SK-N-SH (cell line): ENCODE measurements around the gene CCDC102B. TPM values are rescaled to one million over a fixed set of nuclear protein-coding genes. Genes with fewer than 3 reads are reported as not detected.

Experiments
- CTCF ChIA-PET: fragments of 300-600, 350-600 bp; formaldehyde crosslinking; extraction: SDS; loops from one replicate; lab custom pipeline; 2021; lab: Yijun Ruan, JAX
- POLR2A ChIA-PET: fragments of 350-600 bp; sonication (Branson Sonifier 250); formaldehyde crosslinking; extraction: SDS; loops from one replicate; lab custom pipeline; 2020; ENCODE audit warnings: antibody characterized with exemption, inconsistent platforms; lab: Yijun Ruan, JAX
- DNase-seq: peaks from one replicate; pipeline ENCODE4 v3.0.0; 2012
- H2AFZ ChIP-seq: fragments of 200-600 bp; sonication (generic); 2 replicates; pipeline ENCODE4 v1.8.1; 2016; ENCODE audit warnings: antibody characterized with exemption, mild to moderate bottlenecking, low read depth
- H3F3A ChIP-seq: fragments of 200-600 bp; sonication (generic); replicated peaks from 2 replicates; pipeline ENCODE3; 2016; ENCODE audit warnings: antibody characterized with exemption, mild to moderate bottlenecking; ENCODE audit not compliant: insufficient read depth
- H3K27ac ChIP-seq, 2 experiments: fragments of 200-500 bp in 1 of 2; fragments of 200-600 bp in 1 of 2; sonication (Bioruptor generic) in 1 of 2; sonication (generic), shearing (Covaris generic) in 1 of 2; 2 replicates each; pipeline versions ENCODE4 v1.5.1 to v1.6.1; 2014 to 2016; ENCODE audit warnings: low read depth in 2 of 2, inconsistent platforms in 1 of 2, low read length in 1 of 2, mild to moderate bottlenecking in 1 of 2, mixed read lengths in 1 of 2
- H3K27me3 ChIP-seq: fragments of 200-600 bp; sonication (generic), shearing (Covaris generic); 2 replicates; pipeline ENCODE4 v1.6.1; 2016; ENCODE audit warnings: mixed run types; ENCODE audit not compliant: insufficient read depth
- H3K36me3 ChIP-seq, 2 experiments: fragments of 200-500 bp in 1 of 2; fragments of 200-600 bp in 1 of 2; sonication (Bioruptor generic) in 1 of 2; sonication (generic) in 1 of 2; replicated peaks in 1 of 2; 2 replicates each; pipeline versions ENCODE3 to v1.5.1; 2014 to 2016; ENCODE audit warnings: low read length in 1 of 2, mild to moderate bottlenecking in 1 of 2; ENCODE audit not compliant: insufficient read depth in 2 of 2, control insufficient read depth in 1 of 2
- H3K4me1 ChIP-seq, 2 experiments: fragments of 200-500 bp in 1 of 2; fragments of 200-600 bp in 1 of 2; sonication (Bioruptor generic) in 1 of 2; sonication (generic), shearing (Covaris generic) in 1 of 2; 2 replicates each; pipeline versions ENCODE4 v1.5.1 to v1.6.1; 2014 to 2016; ENCODE audit warnings: low read depth in 1 of 2, low read length in 1 of 2, mixed run types in 1 of 2; ENCODE audit not compliant: insufficient read depth in 2 of 2, control insufficient read depth in 1 of 2
- H3K4me2 ChIP-seq: fragments of 200-600 bp; sonication (generic), shearing (Covaris generic); 2 replicates; pipeline ENCODE4 v1.6.1; 2017; ENCODE audit warnings: mixed run types
- H3K4me3 ChIP-seq, 2 experiments: fragments of 200-500 bp in 1 of 2; fragments of 200-600 bp in 1 of 2; sonication (Bioruptor generic) in 1 of 2; sonication (generic), shearing (Covaris generic) in 1 of 2; 2 replicates each; pipeline versions ENCODE4 v1.5.1 to v1.8.1; 2014 to 2016; ENCODE audit warnings: low read depth in 2 of 2, inconsistent platforms in 1 of 2, low read length in 1 of 2, mild to moderate bottlenecking in 1 of 2, mixed read lengths in 1 of 2, moderate library complexity in 1 of 2
- H3K79me2 ChIP-seq: fragments of 200-600 bp; sonication (generic); 2 replicates; pipeline ENCODE4 v1.8.1; 2017; ENCODE audit warnings: mild to moderate bottlenecking; ENCODE audit not compliant: insufficient read depth
- H3K9ac ChIP-seq: fragments of 200-600 bp; sonication (generic); 2 replicates; pipeline ENCODE4 v1.6.1; 2017; ENCODE audit warnings: mixed run types
- H3K9me2 ChIP-seq: fragments of 200-600 bp; sonication (generic); 2 replicates; pipeline ENCODE4 v1.6.1; 2017; ENCODE audit warnings: mixed run types
- H3K9me3 ChIP-seq: fragments of 200-600 bp; sonication (generic); 2 replicates; pipeline ENCODE4 v1.6.1; 2017; ENCODE audit warnings: mixed run types, mild to moderate bottlenecking, moderate library complexity
- H4K20me1 ChIP-seq: fragments of 200-600 bp; sonication (generic); 2 replicates; pipeline ENCODE4 v1.6.1; 2017; ENCODE audit warnings: mild to moderate bottlenecking, mixed run types; ENCODE audit not compliant: insufficient read depth
- CTCF ChIP-seq: fragments of 200-600 bp; sonication (generic); IDR thresholded peaks from 2 replicates; pipeline ENCODE4 v1.6.1; 2017; ENCODE audit warnings: antibody characterized with exemption, mild to moderate bottlenecking, moderate library complexity
- EZH2phosphoT487 ChIP-seq: fragments of 200-600 bp; sonication (generic); IDR thresholded peaks from 2 replicates; pipeline ENCODE4 v1.6.1; 2017; ENCODE audit warnings: low read depth, mixed run types, mild to moderate bottlenecking, antibody characterized with exemption, moderate library complexity, borderline replicate concordance
- FOSL2 ChIP-seq: IDR thresholded peaks from 2 replicates; pipeline ENCODE4 v1.4.0; 2012; ENCODE audit warnings: low read depth, mild to moderate bottlenecking, moderate library complexity, borderline replicate concordance
- FOXJ3 ChIP-seq: sonication (generic); formaldehyde crosslinking; IDR thresholded peaks from 2 replicates; pipeline ENCODE4 v1.5.1; 2020; ENCODE audit warnings: mild to moderate bottlenecking, missing genetic modification reagents
- FOXM1 ChIP-seq: IDR thresholded peaks from 2 replicates; pipeline ENCODE4 v1.4.0; 2012; ENCODE audit warnings: low read depth, mild to moderate bottlenecking
- GABPA ChIP-seq: IDR thresholded peaks from 2 replicates; pipeline ENCODE4 v1.4.0; 2012; ENCODE audit warnings: low read depth, mild to moderate bottlenecking
- GATA2 ChIP-seq: sonication (generic); formaldehyde crosslinking; IDR thresholded peaks from 2 replicates; pipeline ENCODE4 v1.5.0; 2020; ENCODE audit warnings: mild to moderate bottlenecking, missing genetic modification reagents
- MEF2A ChIP-seq: IDR thresholded peaks from 2 replicates; pipeline ENCODE4 v1.4.0; 2012; ENCODE audit warnings: low read depth, borderline replicate concordance
- NFIC ChIP-seq: IDR thresholded peaks from 2 replicates; pipeline ENCODE4 v1.4.0; 2012; ENCODE audit warnings: borderline replicate concordance
- PBX3 ChIP-seq: IDR thresholded peaks from 2 replicates; pipeline ENCODE4; 2012
- RAD21 ChIP-seq: IDR thresholded peaks from 2 replicates; pipeline ENCODE4 v1.6.1; 2012; ENCODE audit warnings: mild to moderate bottlenecking, low read length
- RCOR1 ChIP-seq: fragments of 150-350 bp; IDR thresholded peaks from 2 replicates; pipeline ENCODE4 v1.6.1; 2017; ENCODE audit warnings: antibody characterized with exemption, low read length
- RFX5 ChIP-seq: IDR thresholded peaks from 2 replicates; pipeline ENCODE4 v1.6.1; 2012; ENCODE audit warnings: mild to moderate bottlenecking, improper control_type of control experiment, low read length
- RXRA ChIP-seq: IDR thresholded peaks from 2 replicates; pipeline ENCODE4 v1.4.0; 2012; ENCODE audit warnings: low read depth, mild to moderate bottlenecking, borderline replicate concordance
- SIN3A ChIP-seq: IDR thresholded peaks from 2 replicates; pipeline ENCODE4 v1.6.1; 2012; ENCODE audit warnings: low read depth, mild to moderate bottlenecking, low read length, moderate library complexity, borderline replicate concordance
- TAF1 ChIP-seq: IDR thresholded peaks from 2 replicates; pipeline ENCODE4 v1.6.1; 2012; ENCODE audit warnings: low read depth, mild to moderate bottlenecking, low read length, moderate library complexity, borderline replicate concordance
- TEAD4 ChIP-seq: IDR thresholded peaks from 2 replicates; pipeline ENCODE4 v1.4.0; 2012; ENCODE audit warnings: mild to moderate bottlenecking, borderline replicate concordance; ENCODE audit not compliant: insufficient read depth
- YY1 ChIP-seq: IDR thresholded peaks from 2 replicates; pipeline ENCODE4 v1.4.0; 2012; ENCODE audit warnings: low read depth, mild to moderate bottlenecking
- ZBTB33 ChIP-seq: IDR thresholded peaks from 2 replicates; pipeline ENCODE4 v1.4.0; 2012; ENCODE audit warnings: low read depth, borderline replicate concordance
- WGBS: methylation state at CpG from one replicate; pipeline ENCODE4 v1.1.6; 2017; ENCODE audit warnings: low lambda C conversion rate; 5-methylcytosine and 5-hydroxymethylcytosine counted together
- polyA plus RNA-seq, 3 experiments: library from polyadenylated mRNA; depleted of rRNA; stranded (reverse); fragments of >200 nt; gene quantifications; 2 replicates each; pipeline ENCODE4 v1.2.3, GENCODE V29; 2012

CCDC102B gene
- polyA plus RNA-seq, 1 of the 3 experiments (the other 2 are of a cell fraction): 2.0 TPM

GRCh38 chr18:68842951-68843350 is 45.1 kb downstream of the CCDC102B start:
- POLR2A ChIA-PET: no interaction called here
- CTCF ChIA-PET: interaction anchor here (0.6 to 1.3 kb wide), 5 partner anchors 436 to 1621 kb away, joined by 3 read pairs; no protein-coding TSS in a partner anchor
- H2AFZ ChIP-seq: no peak overlapping the region

GRCh38 chr18:68843473-68844089 is 45.7 kb downstream of the CCDC102B start:
- H3K4me3 ChIP-seq: no peak overlapping the region
- peaks cover 12 to 18% of the 10 kb centered on the region in 2 experiments; a peak in 3 of 4 replicates for H3K4me1 ChIP-seq
- WGBS: 58% methylated on average over 2 of the region's 2 CpGs
- H3K4me2 ChIP-seq: no peak overlapping the region
- no peaks in the 10 kb centered on the region for H3K9me3 ChIP-seq
- no peak overlapping the region for H3K9ac ChIP-seq
- POLR2A ChIA-PET: no interaction called here
- H3K36me3 ChIP-seq: peaks cover 0 to 1% of the 10 kb centered on the region in 2 experiments
- no peaks in the 10 kb centered on the region for H3K9me2 ChIP-seq
- no peak overlapping the region for H2AFZ ChIP-seq
- DNase-seq: no peak
- H4K20me1 ChIP-seq: no peaks in the 10 kb centered on the region
- peaks cover 33% of the 10 kb centered on the region for H3F3A ChIP-seq
- CTCF ChIA-PET: interaction anchor here (0.6 to 0.7 kb wide), 3 partner anchors 435 to 1622 kb away, joined by 3 read pairs; no protein-coding TSS in a partner anchor
- H3K27ac ChIP-seq: no peak overlapping the region
- peak; percentile 55 for TF ChIP-seq CTCF
- peak; percentile 38 for TF ChIP-seq RAD21
- no peak for TF ChIP-seq FOSL2
- H3K79me2 ChIP-seq: no peaks in the 10 kb centered on the region
- no peaks in the 10 kb centered on the region for H3K27me3 ChIP-seq

More at GRCh38 chr18:68842951-68843350, 45.1 kb downstream of the CCDC102B start:
- no peak for DNase-seq
- H3K9ac ChIP-seq: no peak overlapping the region
- H3K27me3 ChIP-seq: no peaks in the 10 kb centered on the region
- H3K9me3 ChIP-seq: no peaks in the 10 kb centered on the region
- H4K20me1 ChIP-seq: no peaks in the 10 kb centered on the region
- peaks cover 0 to 4% of the 10 kb centered on the region in 2 experiments for H3K36me3 ChIP-seq
- no peak overlapping the region for H3K4me2 ChIP-seq
- peak overlapping the region in 1 of 2 experiments; percentile 99; a peak in 2 of 4 replicates for H3K27ac ChIP-seq
- no peaks in the 10 kb centered on the region for H3K79me2 ChIP-seq
- no peaks in the 10 kb centered on the region for H3K9me2 ChIP-seq
- H3K4me1 ChIP-seq: peaks cover 10 to 12% of the 10 kb centered on the region in 2 experiments; a peak in 3 of 4 replicates
- H3F3A ChIP-seq: peaks cover 29% of the 10 kb centered on the region
- H3K4me3 ChIP-seq: no peak overlapping the region
- WGBS: 85% methylated on average over 2 of the region's 2 CpGs
- no peak for TF ChIP-seq FOXJ3 (CRISPR knock-in tag)
- no peak for TF ChIP-seq TAF1
- TF ChIP-seq GABPA: no peak
- TF ChIP-seq RXRA: no peak
- TF ChIP-seq PBX3: no peak
- TF ChIP-seq NFIC: no peak
- TF ChIP-seq FOXM1: no peak
- TF ChIP-seq SIN3A: no peak
- TF ChIP-seq TEAD4: no peak
- no peak for TF ChIP-seq EZH2phosphoT487
- no peak for TF ChIP-seq RCOR1
- no peak for TF ChIP-seq MEF2A
- no peak for TF ChIP-seq ZBTB33
- no peak for TF ChIP-seq GATA2
- no peak for TF ChIP-seq YY1
- TF ChIP-seq RFX5: no peak
